Measurements from ENCODE around the gene CACNA2D2.

DNA sequence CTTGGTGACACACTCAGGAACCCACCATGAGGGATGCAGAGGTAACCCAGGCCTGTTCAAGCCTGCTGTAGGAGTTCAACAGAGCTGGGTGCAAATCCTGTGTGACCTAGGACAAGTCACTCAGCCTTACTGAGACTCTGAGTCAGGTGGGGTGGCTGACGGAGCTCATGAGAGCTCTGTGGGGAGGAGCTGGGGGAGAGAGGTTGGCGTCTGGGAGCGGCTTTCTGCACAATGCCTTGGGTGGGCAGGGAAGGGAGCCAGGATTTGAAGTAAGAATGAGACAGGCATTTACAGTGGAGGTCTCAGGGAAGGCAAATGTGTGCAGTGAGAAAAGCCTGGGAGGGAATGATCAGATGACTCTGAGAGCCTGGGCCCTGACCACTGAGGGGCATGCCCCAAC lies 45.8 kb upstream of the CACNA2D2 start:
- no peak for TF ChIP-seq POLR2AphosphoS5 (IDR thresholded peaks at IDR 0.05)
- TF ChIP-seq POLR2A (IDR thresholded peaks at IDR 0.05): no peak
- no peak for TF ChIP-seq CTCF (IDR thresholded peaks at IDR 0.05)

All from prostate gland (tissue), 2 donors.